H54 (cell line): Measurements from ENCODE around the gene SLC17A1.

ENCODE experiments used
- DNase-seq: peaks from one replicate; pipeline ENCODE4 v3.0.0; 2011; ENCODE audit warnings: low spot score, mixed read lengths; ENCODE audit not compliant: insufficient read length
- FAIRE-seq: peaks from 3 replicates; lab custom pipeline; 2011; peaks lifted over from hg19 to GRCh38; lab: Jason Lieb, UNC
- POLR2A ChIP-seq: IDR thresholded peaks from 2 replicates; pipeline ENCODE4 v1.6.1; 2011; ENCODE audit warnings: low read depth, mild to moderate bottlenecking, low read length

SLC17A1 gene

GRCh38 chr6:25794784-25795183 lies 37.1 kb downstream of the SLC17A1 start:
- DNase-seq (no peak), FAIRE-seq (no peak)
- TF ChIP-seq POLR2A = no peak

GRCh38 chr6:25793970-25794369 lies 37.9 kb downstream of the SLC17A1 start:
- FAIRE-seq = no peak
- TF ChIP-seq POLR2A = no peak
- no peak for DNase-seq

GRCh38 chr6:25792016-25792415 lies 39.8 kb downstream of the SLC17A1 start:
- FAIRE-seq = no peak
- TF ChIP-seq POLR2A = no peak

GRCh38 chr6:25789475-25789874 lies 42.4 kb downstream of the SLC17A1 start:
- FAIRE-seq (no peak), DNase-seq (no peak)
- no peak for TF ChIP-seq POLR2A

More at GRCh38 chr6:25792016-25792415, 39.8 kb downstream of the SLC17A1 start:
- DNase-seq = no peak

DNA sequence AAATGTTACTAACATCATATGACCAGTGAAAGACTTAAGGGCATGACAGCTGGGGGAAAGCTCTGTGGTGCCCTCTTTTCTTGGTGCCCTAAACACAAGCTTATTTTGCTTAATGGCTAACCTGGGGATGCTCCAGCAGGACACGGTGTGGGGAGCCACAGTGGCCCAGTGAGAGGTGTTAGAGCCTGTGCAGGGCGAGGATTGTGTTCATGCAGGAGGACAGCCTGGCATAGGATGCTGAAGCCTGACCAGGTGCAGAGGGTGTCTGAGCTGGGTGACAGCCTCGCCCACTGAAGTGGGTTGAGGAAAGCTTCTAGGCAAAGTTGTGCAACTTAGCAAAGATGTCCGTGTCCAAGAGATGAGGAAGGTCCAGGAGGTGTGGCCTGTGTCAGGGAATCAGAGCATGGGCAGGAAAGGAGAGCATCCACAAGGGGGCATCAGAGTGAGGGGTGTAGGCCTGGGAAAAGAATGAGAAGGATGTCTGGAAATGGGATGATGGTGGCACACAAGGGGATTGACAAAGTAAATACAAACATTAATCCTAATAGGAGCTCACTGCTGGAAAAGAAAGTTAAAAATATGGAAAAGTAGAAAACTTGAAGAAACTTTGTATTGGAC lies 43.4 kb downstream of the SLC17A1 start:
- FAIRE-seq (peak; percentile 23), DNase-seq (peak; percentile 25)
- TF ChIP-seq POLR2A = no peak

DNA sequence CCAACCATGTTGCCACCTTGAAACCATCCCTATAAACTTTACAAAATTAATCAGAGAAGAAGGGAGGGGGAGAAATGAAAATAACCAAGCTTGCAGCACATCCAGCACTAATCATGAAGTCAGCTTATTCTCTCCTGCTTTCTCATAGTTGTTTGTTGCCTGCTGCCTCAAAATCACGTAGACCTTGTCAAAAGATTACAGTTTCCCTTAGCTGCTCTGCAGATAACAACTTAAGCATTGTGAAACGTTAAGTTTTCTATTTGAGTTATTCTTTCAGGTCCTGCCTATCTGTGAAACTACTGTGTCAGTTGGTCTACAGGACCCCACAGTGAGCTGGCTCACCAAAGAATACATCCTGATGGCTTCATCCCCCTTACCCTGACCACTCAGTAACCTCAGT lies 44.4 kb downstream of the SLC17A1 start:
- no peak for DNase-seq
- TF ChIP-seq POLR2A = no peak
- FAIRE-seq = no peak

GRCh38 chr6:25781134-25781533 lies 50.7 kb downstream of the SLC17A1 start:
- TF ChIP-seq POLR2A = no peak
- FAIRE-seq (no peak), DNase-seq (no peak)

- DNase-seq (no peak), FAIRE-seq (no peak)
- no peak for TF ChIP-seq POLR2A
Observed at GRCh38 chr6:25777856-25778649, 53.8 kb downstream of the SLC17A1 start.

- TF ChIP-seq POLR2A = no peak
- FAIRE-seq (no peak), DNase-seq (no peak)
Observed at GRCh38 chr6:25777031-25777430, 54.8 kb downstream of the SLC17A1 start.

DNA sequence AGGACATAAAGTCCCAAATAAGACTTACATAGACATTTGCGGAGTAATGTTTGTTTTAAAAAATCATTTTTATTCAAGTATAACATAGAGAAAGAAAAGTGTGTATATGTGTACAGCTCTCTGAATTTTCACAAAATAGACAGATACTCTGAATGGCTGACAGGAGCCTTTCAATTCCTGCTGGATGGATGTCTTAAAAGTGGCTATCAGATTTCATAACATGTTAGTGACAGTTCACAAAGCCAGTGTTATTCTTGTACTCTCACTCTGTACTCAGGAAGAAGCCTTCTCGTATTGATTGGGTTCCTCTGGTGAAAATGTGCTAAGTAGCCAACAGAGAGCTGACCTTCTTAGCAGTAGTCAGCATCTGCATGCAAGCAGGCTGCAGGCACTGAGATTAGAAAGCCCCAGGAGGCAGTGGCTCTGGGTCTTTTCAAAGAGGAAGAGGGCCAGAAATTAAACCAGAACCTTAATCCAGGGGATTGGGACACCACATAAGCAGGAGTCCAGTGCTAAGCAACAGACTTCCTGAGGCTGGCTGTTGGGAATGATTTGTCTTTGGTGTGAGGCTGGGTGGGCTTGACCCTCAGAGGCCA lies 57.6 kb downstream of the SLC17A1 start:
- TF ChIP-seq POLR2A = no peak
- DNase-seq (no peak), FAIRE-seq (no peak)

DNA sequence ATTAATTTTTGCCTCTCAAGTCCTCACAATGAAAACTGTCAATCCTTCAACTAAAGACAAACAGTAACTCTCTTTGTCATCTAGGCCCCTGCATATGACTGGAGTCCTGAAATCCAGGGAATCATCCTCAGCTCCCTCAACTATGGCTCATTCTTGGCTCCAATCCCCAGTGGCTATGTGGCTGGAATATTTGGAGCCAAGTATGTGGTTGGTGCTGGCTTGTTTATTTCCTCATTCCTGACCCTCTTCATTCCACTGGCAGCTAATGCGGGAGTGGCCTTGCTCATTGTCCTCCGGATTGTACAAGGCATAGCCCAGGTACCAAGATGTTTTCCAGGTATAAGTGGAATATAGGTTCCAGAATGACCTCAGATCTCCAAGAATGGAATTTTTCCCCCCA lies 61.9 kb downstream of the SLC17A1 start:
- no peak for DNase-seq
- FAIRE-seq = no peak
- no peak for TF ChIP-seq POLR2A

- DNase-seq (no peak), FAIRE-seq (no peak)
- no peak for TF ChIP-seq POLR2A
Observed at GRCh38 chr6:25768566-25768965, 63.3 kb downstream of the SLC17A1 start.

DNA sequence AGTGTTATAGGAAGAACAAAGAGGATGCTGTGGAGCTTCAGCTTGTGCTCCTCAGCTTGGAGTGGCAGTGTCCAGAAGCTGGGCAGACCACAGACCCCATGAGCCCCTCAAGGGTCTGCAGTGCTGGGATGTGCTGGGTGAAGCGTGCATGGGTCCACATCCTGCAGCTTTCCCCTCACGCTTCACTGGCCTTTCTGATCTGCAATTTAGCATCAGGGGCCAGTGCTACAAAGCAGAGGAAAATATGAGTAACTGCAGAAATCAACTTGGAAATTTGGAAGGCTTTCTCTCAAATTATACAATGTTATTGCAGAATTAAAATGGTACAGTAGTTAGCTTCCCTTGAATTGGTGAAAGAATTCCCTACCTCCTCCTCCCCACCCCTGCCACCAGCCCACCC lies 67.2 kb downstream of the SLC17A1 start:
- no peak for TF ChIP-seq POLR2A
- DNase-seq = no peak
- no peak for FAIRE-seq

GRCh38 chr6:25757936-25758642 lies 73.8 kb downstream of the SLC17A1 start:
- no peak for DNase-seq
- TF ChIP-seq POLR2A = no peak
- FAIRE-seq = no peak
